ENCODE data around the gene HOXB5.

Gene HOXB5

GRCh38 chr17:48565925-48566710 is 27.5 kb downstream of the HOXB5 start:
- Histone ChIP-seq H3K14ac (ENCODE audit: low read length) (no peak overlapping the region), H3K79me1 (ENCODE audit: low read depth, low read length) (no peaks in the 10 kb centered on the region), H3K27ac (replicated peaks; ENCODE audit: low read length) (no peak overlapping the region), H3K4ac (ENCODE audit: low read length) (no peak overlapping the region), H2BK5ac (ENCODE audit: low read length) (no peak overlapping the region), H3K9me3 (replicated peaks in 1 of 2; ENCODE audit: control insufficient read depth in 2 of 2, insufficient read depth in 1 of 2, low read depth in 1 of 2, low read length in 2 of 2) (peaks cover 0 to 2% of the 10 kb centered on the region in 2 donors), H3K23ac (ENCODE audit: low read depth, low read length, poor library complexity) (no peak overlapping the region), H4K8ac (ENCODE audit: low read depth, low read length) (no peak overlapping the region), H3K27me3 (ENCODE audit: control insufficient read depth in 3 of 3, insufficient read depth in 3 of 3, low read depth in 1 of 3, low read length in 3 of 3) (peaks cover 60 to 99% (median 99%) of the 10 kb centered on the region in 3 experiments), H4K91ac (ENCODE audit: low read depth, low read length, poor library complexity) (no peak overlapping the region), H3K9ac (ENCODE audit: low read depth, low read length, poor library complexity) (no peak overlapping the region), H2AFZ (ENCODE audit: low read length) (no peak overlapping the region), H2BK15ac (ENCODE audit: low read length) (no peak overlapping the region), H2BK12ac (ENCODE audit: low read length) (no peak overlapping the region), H3K36me3 (replicated peaks in 1 of 2; ENCODE audit: control insufficient read depth in 2 of 2, insufficient read depth in 2 of 2, low read length in 2 of 2) (no peaks in the 10 kb centered on the region), H3K4me3 (ENCODE audit: low read length in 2 of 2) (no peak overlapping the region), H3K4me1 (ENCODE audit: control insufficient read depth in 2 of 2, insufficient read depth in 1 of 2, low read depth in 1 of 2, low read length in 2 of 2) (no peaks in the 10 kb centered on the region), H2AK5ac (ENCODE audit: low read depth, low read length) (no peak overlapping the region), H3K4me2 (ENCODE audit: insufficient read depth, low read length, poor library complexity, severe bottlenecking) (no peak overlapping the region), H3K18ac (ENCODE audit: low read length) (no peak overlapping the region), H2BK120ac (ENCODE audit: low read depth, low read length) (no peak overlapping the region)
- WGBS, 2 donors (ENCODE audit: extremely low coverage in 2 of 2, insufficient read length in 2 of 2, insufficient replicate concordance in 1 of 2): no CpG with 5 or more reads among the region's 4 CpGs
- no peak for DNase-seq (ENCODE audit: low spot score)

DNA sequence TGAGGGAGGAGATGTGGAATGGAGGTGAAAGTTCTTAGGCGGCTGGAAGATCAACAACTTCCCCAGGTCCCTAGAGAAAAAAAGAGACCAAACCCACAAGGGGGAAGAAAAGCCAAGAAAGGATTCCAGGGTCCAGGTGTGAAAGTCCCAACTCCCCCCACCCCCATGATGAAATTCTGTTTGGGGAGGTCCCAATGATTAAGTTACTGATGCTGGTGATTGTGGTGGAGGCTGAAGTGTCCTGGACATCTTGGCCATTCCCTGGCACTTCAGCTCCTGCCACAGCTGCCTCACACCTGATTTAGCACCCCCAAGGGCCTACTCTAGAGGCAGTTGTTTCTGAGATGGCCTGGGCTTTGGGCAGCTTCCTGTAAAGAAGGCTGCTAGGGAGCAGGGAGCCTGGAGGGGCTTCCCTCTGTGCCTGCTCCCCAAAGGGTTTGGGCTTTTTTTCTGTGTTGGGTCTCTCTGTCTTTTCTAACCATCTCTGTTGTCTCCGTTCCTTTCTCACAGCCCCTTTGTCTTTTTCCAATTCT is 28.5 kb downstream of the HOXB5 start:
- Histone ChIP-seq H3K4me2 (ENCODE audit: insufficient read depth, low read length, poor library complexity, severe bottlenecking) (no peak overlapping the region), H3K36me3 (replicated peaks in 1 of 2; ENCODE audit: control insufficient read depth in 2 of 2, insufficient read depth in 2 of 2, low read length in 2 of 2) (no peaks in the 10 kb centered on the region), H2BK15ac (ENCODE audit: low read length) (no peak overlapping the region), H2AK5ac (ENCODE audit: low read depth, low read length) (no peak overlapping the region), H3K23ac (ENCODE audit: low read depth, low read length, poor library complexity) (no peak overlapping the region), H3K18ac (ENCODE audit: low read length) (no peak overlapping the region), H4K91ac (ENCODE audit: low read depth, low read length, poor library complexity) (no peak overlapping the region), H3K4me3 (ENCODE audit: low read length in 2 of 2) (no peak overlapping the region), H3K4ac (ENCODE audit: low read length) (no peak overlapping the region), H4K8ac (ENCODE audit: low read depth, low read length) (no peak overlapping the region), H3K79me1 (ENCODE audit: low read depth, low read length) (no peaks in the 10 kb centered on the region), H3K14ac (ENCODE audit: low read length) (no peak overlapping the region), H2AFZ (ENCODE audit: low read length) (no peak overlapping the region), H2BK120ac (ENCODE audit: low read depth, low read length) (no peak overlapping the region), H3K4me1 (ENCODE audit: control insufficient read depth in 2 of 2, insufficient read depth in 1 of 2, low read depth in 1 of 2, low read length in 2 of 2) (no peaks in the 10 kb centered on the region), H2BK12ac (ENCODE audit: low read length) (no peak overlapping the region), H3K9me3 (replicated peaks in 1 of 2; ENCODE audit: control insufficient read depth in 2 of 2, insufficient read depth in 1 of 2, low read depth in 1 of 2, low read length in 2 of 2) (peaks cover 0 to 2% of the 10 kb centered on the region in 2 donors), H3K27ac (replicated peaks; ENCODE audit: low read length) (no peak overlapping the region), H3K9ac (ENCODE audit: low read depth, low read length, poor library complexity) (no peak overlapping the region), H3K27me3 (ENCODE audit: control insufficient read depth in 3 of 3, insufficient read depth in 3 of 3, low read depth in 1 of 3, low read length in 3 of 3) (peaks cover 61 to 98% (median 98%) of the 10 kb centered on the region in 3 experiments), H2BK5ac (ENCODE audit: low read length) (no peak overlapping the region)
- DNase-seq (ENCODE audit: low spot score): no peak
- WGBS, 2 donors (ENCODE audit: extremely low coverage in 2 of 2, insufficient read length in 2 of 2, insufficient replicate concordance in 1 of 2): no CpG with 5 or more reads among the region's 2 CpGs

DNA sequence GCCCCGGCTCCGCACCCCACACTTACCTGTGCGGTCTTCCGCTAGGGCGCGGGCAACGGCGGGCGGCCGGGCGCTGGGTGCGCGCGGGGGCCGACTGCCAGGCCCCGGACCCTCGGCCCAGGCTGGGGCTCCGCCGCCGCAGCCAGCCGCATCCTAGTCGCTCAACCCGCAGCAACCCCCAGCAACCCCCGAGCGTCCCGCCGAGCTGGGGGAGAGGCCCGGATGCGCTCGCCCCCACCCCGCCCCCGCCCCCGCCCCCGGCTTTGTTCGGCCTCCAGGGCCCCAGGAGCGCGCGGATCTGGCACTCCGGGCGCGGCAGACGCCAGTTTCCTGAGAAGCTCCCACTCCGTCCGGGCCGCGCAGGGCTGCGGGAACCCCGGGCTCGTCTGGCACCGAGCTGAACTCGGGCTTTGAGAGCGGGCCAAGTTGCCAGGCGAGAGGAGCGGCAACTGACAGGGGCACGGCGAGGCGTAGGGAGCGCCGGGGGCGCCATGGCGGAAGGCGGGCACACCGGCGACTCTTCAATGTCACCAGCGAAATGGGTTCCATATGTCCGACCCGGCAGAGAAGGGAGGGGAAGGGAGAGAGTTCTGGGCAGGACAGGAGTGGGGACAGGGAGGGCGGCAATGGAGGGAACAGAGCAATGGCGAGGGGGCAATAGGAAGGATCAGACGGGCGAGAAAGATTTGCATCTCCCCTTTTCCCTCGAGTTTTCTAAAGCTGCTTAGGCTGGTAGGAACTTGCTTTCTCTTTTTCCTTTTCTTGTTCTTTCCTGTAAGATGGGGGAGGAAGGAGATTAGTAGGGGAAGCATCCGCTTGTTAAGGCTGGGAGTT is 29.2 kb downstream of the HOXB5 start:
- no peak overlapping the region for H3K4ac ChIP-seq (ENCODE audit: low read length)
- H2BK5ac ChIP-seq (ENCODE audit: low read length): no peak overlapping the region
- H4K91ac ChIP-seq (ENCODE audit: low read depth, low read length, poor library complexity): no peak overlapping the region
- no peak for DNase-seq (ENCODE audit: low spot score)
- H3K18ac ChIP-seq (ENCODE audit: low read length): no peak overlapping the region
- H2BK12ac ChIP-seq (ENCODE audit: low read length): no peak overlapping the region
- no peaks in the 10 kb centered on the region for H3K4me1 ChIP-seq (ENCODE audit: control insufficient read depth in 2 of 2, insufficient read depth in 1 of 2, low read depth in 1 of 2, low read length in 2 of 2)
- no peak overlapping the region for H2BK120ac ChIP-seq (ENCODE audit: low read depth, low read length)
- H2AFZ ChIP-seq (ENCODE audit: low read length): peak overlapping the region; percentile 35
- no peak overlapping the region for H3K4me3 ChIP-seq (ENCODE audit: low read length in 2 of 2)
- H3K9ac ChIP-seq (ENCODE audit: low read depth, low read length, poor library complexity): no peak overlapping the region
- no peak overlapping the region for H2BK15ac ChIP-seq (ENCODE audit: low read length)
- H3K14ac ChIP-seq (ENCODE audit: low read length): no peak overlapping the region
- H3K23ac ChIP-seq (ENCODE audit: low read depth, low read length, poor library complexity): no peak overlapping the region
- H3K36me3 ChIP-seq (replicated peaks in 1 of 2; ENCODE audit: control insufficient read depth in 2 of 2, insufficient read depth in 2 of 2, low read length in 2 of 2): no peaks in the 10 kb centered on the region
- H3K9me3 ChIP-seq (replicated peaks in 1 of 2; ENCODE audit: control insufficient read depth in 2 of 2, insufficient read depth in 1 of 2, low read depth in 1 of 2, low read length in 2 of 2): peaks cover 0 to 2% of the 10 kb centered on the region in 2 donors
- no peaks in the 10 kb centered on the region for H3K79me1 ChIP-seq (ENCODE audit: low read depth, low read length)
- H3K27ac ChIP-seq (replicated peaks; ENCODE audit: low read length): no peak overlapping the region
- no peak overlapping the region for H4K8ac ChIP-seq (ENCODE audit: low read depth, low read length)
- whole genome bisulfite sequencing, 2 donors (ENCODE audit: extremely low coverage in 2 of 2, insufficient read length in 2 of 2, insufficient replicate concordance in 1 of 2): no CpG with 5 or more reads among the region's 73 CpGs
- H3K4me2 ChIP-seq (ENCODE audit: insufficient read depth, low read length, poor library complexity, severe bottlenecking): no peak overlapping the region
- H3K27me3 ChIP-seq (ENCODE audit: control insufficient read depth in 3 of 3, insufficient read depth in 3 of 3, low read depth in 1 of 3, low read length in 3 of 3): peaks cover 64 to 98% (median 98%) of the 10 kb centered on the region in 3 experiments
- H2AK5ac ChIP-seq (ENCODE audit: low read depth, low read length): no peak overlapping the region

DNA sequence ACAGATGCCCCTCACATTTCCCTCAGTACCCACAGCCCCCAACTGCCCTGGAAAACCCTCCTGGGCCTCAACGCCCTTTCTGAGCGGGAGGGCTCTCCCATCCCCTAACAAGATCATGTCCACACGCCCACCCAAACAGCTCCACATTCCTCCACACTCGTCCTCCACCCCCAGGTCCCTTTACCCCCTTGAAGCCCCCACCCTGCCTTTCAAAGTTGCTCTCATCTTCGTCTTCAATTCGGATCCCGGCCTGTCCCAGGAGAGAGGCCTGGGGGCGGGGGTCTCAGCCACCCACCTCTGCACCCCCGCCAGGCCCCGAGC is 29.8 kb downstream of the HOXB5 start:
- no peak overlapping the region for H2AK5ac ChIP-seq (ENCODE audit: low read depth, low read length)
- H3K9ac ChIP-seq (ENCODE audit: low read depth, low read length, poor library complexity): no peak overlapping the region
- H3K4me1 ChIP-seq (ENCODE audit: control insufficient read depth in 2 of 2, insufficient read depth in 1 of 2, low read depth in 1 of 2, low read length in 2 of 2): no peaks in the 10 kb centered on the region
- no peak overlapping the region for H2BK120ac ChIP-seq (ENCODE audit: low read depth, low read length)
- peak overlapping the region; percentile 69 for H3K23ac ChIP-seq (ENCODE audit: low read depth, low read length, poor library complexity)
- H2AFZ ChIP-seq (ENCODE audit: low read length): no peak overlapping the region
- H3K4ac ChIP-seq (ENCODE audit: low read length): no peak overlapping the region
- H2BK5ac ChIP-seq (ENCODE audit: low read length): no peak overlapping the region
- H3K18ac ChIP-seq (ENCODE audit: low read length): no peak overlapping the region
- no peaks in the 10 kb centered on the region for H3K36me3 ChIP-seq (replicated peaks in 1 of 2; ENCODE audit: control insufficient read depth in 2 of 2, insufficient read depth in 2 of 2, low read length in 2 of 2)
- H3K9me3 ChIP-seq (replicated peaks in 1 of 2; ENCODE audit: control insufficient read depth in 2 of 2, insufficient read depth in 1 of 2, low read depth in 1 of 2, low read length in 2 of 2): peaks cover 0 to 2% of the 10 kb centered on the region in 2 donors
- no peak overlapping the region for H2BK15ac ChIP-seq (ENCODE audit: low read length)
- no peak overlapping the region for H3K27ac ChIP-seq (replicated peaks; ENCODE audit: low read length)
- no peaks in the 10 kb centered on the region for H3K79me1 ChIP-seq (ENCODE audit: low read depth, low read length)
- H3K14ac ChIP-seq (ENCODE audit: low read length): no peak overlapping the region
- H3K4me2 ChIP-seq (ENCODE audit: insufficient read depth, low read length, poor library complexity, severe bottlenecking): no peak overlapping the region
- H4K91ac ChIP-seq (ENCODE audit: low read depth, low read length, poor library complexity): no peak overlapping the region
- H3K27me3 ChIP-seq (ENCODE audit: control insufficient read depth in 3 of 3, insufficient read depth in 3 of 3, low read depth in 1 of 3, low read length in 3 of 3): peaks cover 67 to 98% (median 98%) of the 10 kb centered on the region in 3 experiments
- DNase-seq (ENCODE audit: low spot score): no peak
- H4K8ac ChIP-seq (ENCODE audit: low read depth, low read length): no peak overlapping the region
- no peak overlapping the region for H2BK12ac ChIP-seq (ENCODE audit: low read length)
- no CpG with 5 or more reads among the region's 10 CpGs for whole genome bisulfite sequencing, 2 donors (ENCODE audit: extremely low coverage in 2 of 2, insufficient read length in 2 of 2, insufficient replicate concordance in 1 of 2)
- no peak overlapping the region for H3K4me3 ChIP-seq (ENCODE audit: low read length in 2 of 2)

Measured in neuronal stem cell (in vitro differentiated cells).